GM18858 (cell line): Measurements from ENCODE around the gene NKIRAS2.

Experiments used
- ATAC-seq: cut with Tn5 transposase; IDR thresholded peaks from one replicate; pipeline ENCODE4 v1.9.1; 2021; ENCODE audit not compliant: unreplicated experiment

The NKIRAS2 gene

DNA sequence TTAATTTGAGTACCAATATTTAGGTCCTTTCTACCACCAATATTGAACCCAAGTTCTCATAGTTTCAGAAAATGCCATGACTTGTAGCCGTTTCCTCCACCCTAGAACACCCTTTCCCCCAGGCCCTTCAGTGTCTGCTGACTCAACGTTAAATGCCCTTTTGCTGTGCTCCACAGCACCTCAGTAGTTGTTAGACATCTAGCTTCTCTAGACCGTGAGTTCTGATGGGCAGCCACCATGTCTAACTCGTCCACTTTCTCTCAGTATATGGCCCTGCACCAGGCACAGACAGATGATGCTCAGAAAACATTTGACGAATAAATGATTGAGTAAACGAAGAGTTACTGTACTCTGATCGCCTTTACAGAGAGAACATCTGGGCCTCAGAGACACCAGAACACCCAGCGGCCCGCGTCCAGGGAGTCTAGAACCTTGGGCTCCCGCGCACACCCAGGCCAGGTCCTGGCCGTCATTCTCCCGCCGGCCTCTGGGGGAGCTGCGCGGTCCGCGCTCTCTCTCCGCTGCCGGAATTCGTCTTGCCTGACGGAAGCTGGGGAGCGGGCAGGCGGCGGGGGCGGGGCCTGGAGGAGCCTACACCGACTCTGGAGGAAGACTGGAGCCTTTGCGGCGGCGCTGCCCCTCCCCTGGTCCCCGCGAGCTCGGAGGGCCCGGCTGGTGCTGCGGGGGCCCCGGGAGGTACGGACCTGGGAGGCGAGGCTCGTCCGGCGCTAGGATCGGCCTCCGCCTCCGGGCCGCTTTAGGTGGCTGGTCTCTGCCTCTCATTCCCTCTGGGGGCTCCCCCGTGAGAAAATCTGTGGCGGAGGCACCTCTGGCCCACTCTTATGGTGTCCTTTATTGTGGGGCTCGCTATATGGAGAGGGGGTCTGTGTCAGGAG lies at the start of gene NKIRAS2:
TSS of gene NKIRAS2 (plus strand) at position 582 of the 896 bp plus-strand sequence. CDS start 1,488 bp downstream, outside the sequence.
- peak; percentile 43 for ATAC-seq

DNA sequence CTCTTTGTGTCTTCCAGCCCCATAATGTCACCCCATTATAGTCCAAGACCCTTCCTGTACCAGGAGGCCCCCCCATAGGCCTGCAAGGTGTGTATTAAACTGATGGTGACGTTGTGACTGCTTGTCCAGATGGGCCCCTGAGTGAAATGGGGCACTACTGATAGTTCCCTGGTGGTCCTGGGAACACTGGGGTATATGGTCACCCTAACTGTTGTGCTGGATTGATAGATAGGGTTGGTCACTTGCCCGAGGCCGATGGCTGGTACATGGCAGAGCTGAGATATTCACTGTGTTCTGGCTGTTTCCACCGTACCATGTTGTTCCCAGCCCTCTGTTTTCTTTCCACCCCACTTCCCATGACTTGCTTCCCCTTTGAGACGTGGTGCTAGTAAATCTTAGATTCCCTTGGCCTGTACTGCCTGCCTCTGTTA lies 49.0 kb upstream of the NKIRAS2 start:
- no peak for ATAC-seq

DNA sequence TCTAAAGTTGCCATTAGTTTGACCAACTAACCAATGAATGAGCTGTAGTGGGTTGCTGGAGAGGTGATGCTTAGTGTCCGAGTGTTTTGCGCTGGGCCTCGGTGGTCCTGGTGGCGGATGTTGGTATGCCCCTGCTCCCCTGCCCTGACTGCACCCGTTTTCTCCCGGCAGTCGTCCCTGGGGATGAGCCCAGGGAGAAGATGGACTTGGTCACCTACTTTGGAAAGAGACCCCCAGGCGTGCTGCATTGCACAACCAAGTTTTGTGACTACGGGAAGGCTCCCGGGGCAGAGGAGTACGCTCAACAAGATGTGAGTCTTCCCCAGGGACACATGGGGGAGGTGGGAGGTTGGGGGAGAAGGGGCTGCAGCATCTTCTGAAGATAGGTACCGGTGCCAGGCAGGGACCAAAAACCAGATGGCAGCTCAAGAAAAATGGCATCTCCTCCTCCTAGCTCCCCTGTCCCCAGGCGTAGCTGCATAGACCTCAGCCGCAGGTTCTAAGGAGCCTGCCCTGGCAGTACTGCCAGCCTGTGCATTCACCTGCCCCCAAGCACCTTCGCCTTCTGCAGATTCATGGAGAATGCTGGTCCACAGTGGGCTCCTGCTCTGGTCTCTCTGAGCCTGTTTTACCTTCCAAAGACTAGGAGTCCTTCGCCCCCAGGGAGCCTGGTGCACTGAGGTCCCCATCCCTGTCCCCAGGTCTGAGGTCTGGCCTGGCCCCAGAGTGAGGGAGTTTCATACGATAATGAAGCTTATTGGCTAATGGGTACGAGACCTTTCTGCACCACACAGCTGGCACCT lies 48.0 kb upstream of the NKIRAS2 start:
- ATAC-seq: no peak

DNA sequence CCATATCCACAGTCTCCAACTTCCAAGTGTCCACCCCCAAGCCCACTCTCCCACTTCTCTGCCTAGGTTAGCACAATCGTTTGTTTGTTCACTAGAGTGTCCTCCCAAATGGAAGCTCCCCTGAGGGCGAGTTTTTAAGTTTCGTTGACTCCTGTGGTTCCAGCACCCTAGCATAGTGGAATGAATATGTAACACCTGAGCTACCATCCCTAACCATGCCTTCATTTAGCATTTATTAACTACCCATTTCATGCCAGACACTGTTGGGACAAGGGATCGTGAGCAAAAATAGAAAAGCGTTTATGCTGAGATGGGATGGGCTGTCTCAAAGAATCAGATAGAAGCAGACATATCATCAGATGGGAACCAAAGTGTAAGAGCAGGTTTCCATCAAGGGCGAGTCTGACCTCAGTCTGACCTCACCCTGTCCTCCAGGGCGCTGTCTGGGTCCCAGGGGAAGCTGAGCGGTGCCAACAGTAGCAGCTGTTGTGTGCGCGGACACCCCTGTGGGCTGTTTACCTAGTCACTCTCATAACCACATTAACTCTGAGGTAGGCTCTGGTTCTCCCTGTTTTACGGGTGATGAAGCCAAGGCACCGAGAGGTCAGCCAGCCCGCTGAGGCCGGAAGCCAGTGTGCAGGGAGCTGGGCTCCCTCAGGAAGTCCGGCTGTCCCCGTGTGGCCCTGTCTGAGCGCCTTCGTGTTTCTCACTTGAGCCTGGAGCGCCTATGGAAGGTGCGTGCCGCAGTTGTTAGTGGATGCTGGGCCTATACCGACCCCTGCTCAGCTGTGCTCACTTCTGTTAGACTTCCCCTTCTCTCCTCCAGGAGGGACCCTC lies 47.1 kb upstream of the NKIRAS2 start:
- ATAC-seq: no peak

DNA sequence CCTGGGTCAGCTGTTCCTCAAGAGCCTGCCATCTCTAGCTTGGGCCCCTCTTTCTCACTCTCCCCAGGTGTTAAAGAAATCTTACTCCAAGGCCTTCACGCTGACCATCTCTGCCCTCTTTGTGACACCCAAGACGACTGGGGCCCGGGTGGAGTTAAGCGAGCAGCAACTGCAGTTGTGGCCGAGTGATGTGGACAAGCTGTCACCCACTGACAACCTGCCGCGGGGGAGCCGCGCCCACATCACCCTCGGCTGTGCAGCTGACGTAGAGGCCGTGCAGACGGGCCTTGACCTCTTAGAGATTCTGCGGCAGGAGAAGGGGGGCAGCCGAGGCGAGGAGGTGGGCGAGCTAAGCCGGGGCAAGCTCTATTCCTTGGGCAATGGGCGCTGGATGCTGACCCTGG lies 46.5 kb upstream of the NKIRAS2 start:
- no peak for ATAC-seq

DNA sequence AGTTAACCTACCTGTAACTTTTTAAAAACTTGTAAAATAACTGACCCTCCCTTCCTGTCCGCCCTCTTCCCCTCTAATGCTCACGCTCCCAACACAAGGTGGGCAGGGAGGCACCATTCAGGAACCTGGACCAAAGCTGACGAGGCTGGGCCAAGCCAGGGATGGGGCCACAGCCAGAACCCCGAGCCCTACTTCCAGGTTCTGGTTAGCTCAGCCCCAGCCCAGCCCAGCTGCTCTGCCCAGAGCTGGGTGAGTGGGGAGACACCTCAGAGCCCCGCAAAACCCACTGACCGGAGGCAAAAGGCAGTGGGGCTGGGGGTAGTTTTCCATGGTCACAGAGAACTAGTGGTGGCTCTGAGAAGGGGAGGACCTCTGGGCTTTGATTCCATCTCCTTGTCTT lies 45.9 kb upstream of the NKIRAS2 start:
- no peak for ATAC-seq

DNA sequence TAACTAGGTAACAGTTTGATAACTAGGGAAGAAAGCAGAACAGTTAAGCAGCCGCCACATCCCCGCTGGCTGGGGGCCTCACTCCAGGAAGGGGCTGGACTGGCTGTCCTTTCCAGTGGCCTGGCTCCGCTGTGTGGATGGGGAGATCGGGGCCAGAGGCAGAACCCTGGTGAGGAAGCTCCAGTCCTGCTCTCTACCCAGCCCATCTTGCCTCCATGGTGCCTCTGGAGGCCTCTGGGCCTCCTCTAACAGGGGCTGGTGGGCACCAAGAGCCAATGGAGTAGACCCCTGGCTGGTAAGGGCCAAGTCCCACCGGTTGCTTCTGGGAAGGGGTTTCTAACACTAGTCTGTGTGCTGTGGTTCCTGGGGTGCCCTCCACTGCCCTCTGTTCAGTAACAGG lies 45.2 kb upstream of the NKIRAS2 start:
- ATAC-seq: no peak

DNA sequence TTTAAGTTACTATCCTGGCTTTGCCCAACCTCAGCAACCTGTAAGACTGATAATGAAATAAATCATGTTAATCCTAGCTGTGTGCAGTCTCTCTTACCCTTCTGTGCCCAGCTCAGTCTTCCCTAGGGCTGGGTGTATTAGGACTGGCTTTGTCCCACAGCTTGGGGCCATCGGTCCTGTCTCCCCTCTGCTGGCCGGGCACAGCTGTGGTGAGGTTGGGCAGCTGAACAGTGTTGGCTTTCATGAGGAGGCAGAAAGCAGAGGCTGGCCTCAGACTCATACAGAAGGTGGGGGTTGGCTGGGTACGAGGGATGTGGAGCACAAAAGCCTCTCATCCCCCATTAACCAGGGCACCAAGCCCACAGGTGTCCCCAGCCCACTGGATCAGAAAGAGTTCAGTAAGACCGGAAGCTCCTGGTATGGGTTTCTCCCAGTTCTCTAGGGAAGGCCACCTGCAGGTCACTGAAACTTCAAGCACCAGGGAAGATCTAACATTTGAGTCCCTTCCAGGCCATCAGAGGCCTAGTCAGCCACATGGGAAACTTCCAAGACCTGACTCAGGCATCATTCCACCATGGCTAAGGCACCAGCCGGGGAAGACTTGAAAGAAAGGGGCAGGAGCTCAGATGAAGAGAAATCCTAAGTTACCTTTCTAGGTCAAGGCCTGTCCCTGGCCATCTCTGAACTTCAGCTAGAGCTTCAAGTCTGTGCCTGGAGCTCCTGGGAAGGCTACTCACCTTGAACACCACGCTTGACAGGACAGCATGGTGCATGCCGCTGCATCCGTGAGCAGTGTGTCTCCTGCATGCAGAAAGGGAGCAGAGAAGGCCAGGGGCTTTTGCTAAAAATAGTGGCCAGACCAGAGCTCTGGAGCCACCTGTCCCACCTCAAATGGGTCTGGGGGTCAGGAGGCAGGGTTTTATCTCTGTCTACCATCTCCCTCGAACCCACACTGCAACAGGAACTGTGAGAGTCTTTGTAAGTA lies 44.5 kb upstream of the NKIRAS2 start:
- no peak for ATAC-seq

DNA sequence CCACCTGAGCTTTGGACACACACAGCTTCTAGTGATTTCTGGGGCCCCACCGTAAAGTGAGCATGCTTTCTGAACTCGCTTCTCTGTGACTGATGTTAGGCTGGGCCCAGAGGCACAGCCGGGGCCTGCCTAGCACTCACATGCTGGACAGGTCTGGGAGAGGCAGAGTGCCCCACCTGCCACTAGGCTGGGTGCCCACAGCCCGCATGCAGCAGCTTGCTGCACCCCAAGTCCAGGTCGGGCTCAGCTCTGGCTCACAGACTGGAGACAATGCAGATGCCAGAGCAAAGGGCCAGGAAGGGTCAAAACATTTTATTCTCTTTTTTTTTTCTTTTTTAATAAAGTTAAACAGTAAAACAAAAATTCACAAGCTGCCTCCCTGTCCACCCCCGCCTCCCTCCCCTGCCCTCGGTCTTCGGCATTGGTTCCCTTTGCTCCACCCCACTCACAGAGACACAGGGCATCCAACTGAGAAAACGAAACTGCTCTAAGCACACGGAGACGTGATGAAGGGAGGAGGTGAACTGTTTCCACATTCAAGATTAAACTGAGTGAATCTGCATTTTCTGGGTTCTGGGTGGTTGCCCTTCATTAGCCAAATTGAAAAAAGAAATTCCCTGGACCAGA lies 43.6 kb upstream of the NKIRAS2 start:
- no peak for ATAC-seq

DNA sequence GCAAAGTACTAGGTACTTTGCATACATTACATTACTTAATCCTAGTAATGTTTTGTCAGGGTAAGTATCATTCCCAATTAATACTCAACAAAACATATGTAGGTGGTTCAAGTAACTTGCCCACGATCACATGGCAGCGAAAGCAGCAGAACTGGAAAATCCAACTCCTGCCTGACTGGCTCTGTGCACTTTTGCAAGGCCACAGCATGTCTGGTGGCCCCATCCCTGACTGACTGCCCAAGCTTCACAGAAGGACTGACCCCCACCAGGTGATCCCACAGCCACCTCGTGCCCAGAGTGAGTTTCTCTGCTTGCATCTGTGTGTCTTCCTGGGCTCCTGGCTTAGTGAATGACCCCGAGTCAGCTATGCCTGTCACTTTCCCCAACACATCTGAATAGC lies 41.9 kb upstream of the NKIRAS2 start:
- ATAC-seq: no peak

DNA sequence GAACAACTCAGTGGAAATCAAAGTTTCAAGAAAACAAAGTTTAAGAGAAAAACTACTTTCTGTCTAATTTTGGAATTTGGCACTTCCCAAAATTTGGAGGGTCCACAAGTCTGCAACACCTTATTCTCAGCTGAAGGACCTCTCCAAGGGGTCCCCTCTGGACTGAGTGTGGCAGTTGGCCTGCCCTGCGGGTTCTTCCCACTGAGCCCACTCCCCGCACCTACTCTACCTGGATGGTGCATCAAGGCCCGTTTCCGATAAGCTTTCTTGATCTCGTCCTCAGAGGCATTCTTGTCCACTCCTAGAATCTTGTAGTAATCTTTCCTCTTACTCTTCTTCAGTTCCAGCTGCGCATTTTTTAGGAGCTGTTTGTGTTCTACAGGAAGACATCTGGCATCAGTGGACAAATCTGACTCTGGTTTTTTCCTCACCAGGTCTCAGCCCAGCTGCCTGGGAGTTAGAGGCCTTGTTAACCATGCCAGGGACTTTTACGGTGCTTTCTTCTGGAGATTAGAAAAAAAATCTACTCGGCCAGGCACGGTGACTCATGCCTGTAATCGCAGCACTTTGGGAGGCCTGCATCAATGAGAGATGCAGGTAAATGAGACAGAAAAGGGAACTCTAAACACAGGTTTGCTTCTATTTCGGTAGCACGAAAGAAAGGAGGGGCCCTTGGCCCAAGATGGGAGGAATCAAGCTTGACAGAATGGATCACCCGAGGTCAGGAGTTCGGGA lies 37.7 kb upstream of the NKIRAS2 start:
- no peak for ATAC-seq

DNA sequence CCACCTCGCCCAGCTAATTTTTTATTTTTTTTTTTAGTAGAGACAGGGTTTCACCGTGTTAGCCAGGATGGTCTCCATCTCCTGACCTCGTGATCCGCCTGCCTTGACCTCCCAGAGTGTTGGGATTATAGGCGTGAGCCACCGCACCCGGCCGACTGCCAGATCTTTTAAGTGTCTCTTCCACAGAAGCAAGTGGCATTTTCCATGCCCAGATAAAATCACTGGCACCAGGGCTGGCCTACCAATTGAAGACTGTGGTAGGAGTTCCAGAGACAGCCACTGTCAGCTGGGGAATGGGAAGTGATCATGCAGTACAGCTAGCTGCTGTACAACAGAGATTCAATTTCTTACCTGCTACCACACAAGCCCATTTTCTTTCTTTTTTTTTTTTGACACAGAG lies 35.4 kb upstream of the NKIRAS2 start:
- ATAC-seq: no peak

DNA sequence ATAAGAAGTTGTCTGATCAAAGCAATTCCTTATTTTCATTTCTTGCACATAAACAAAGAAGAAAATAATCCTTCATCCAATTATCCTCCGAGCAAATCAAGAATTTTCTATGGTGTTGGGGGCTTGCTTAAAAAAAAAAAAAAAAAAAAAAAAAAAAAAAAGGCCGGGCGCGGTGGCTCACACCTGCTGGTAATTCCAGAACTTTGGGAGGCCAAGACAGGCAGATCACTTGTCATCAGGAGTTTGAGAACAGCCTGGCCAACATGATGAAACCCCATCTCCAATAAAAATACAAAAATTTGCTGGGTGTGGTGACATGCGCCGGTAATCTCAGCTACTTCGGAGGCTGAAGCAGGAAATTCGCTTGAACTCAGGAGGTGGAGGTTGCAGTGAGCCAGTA lies 34.0 kb upstream of the NKIRAS2 start:
- no peak for ATAC-seq

DNA sequence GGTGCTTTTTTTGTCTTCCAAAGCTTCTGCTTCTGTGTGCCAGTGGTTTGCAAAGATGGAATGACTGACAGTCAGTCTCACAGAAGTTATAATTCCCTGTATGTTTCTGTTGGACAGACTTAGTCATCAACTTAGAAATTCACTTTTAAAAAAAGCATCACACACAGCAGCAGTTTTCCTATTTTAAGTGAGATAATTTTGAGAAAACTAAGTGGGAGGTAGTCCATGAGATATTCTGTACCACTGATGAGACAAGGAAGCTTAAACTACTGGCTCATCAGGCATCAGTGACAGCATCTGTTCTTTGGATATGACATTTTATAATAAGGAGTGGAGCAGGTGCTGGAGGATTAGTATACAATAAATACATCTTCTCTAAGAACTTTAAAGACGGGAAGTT lies 33.3 kb upstream of the NKIRAS2 start:
- ATAC-seq: no peak

DNA sequence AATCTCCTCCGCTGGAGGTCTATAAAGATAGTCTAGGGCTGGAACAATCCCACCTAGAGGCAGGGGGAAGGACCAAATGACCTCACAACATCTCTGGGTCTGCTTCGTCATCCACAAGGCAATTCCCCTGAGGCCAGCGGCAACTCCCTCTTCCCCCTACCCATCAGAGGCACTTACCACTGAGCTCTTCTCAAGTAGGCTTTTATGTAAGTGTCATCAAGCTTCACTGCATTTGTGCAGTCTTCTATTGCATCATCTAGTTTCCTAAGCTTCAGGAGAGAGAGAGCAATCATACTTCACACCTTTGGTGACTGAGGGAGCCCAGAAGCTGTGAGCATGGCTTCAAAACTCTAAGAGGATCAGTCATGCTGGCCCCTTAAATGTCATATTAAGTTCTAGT lies 32.2 kb upstream of the NKIRAS2 start:
- ATAC-seq: no peak

DNA sequence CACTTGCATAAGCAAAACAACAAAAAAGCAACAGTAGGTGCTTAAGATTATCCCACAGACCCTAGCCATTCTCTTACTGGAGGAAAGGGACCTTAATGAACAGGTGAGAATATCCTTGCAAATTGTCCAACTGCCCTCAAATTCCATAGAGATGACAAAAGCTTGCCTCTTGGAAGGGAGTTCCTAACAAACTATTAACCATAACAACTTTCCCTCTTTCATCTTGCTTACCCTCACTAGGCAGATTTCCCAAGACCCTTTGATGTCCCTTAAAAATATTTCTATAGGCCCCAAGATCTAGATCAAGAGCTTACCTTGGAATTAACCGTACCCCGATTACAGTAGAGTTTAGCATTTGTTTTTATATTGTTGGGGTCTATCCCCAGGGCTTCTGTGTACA lies 31.5 kb upstream of the NKIRAS2 start:
- ATAC-seq: no peak

DNA sequence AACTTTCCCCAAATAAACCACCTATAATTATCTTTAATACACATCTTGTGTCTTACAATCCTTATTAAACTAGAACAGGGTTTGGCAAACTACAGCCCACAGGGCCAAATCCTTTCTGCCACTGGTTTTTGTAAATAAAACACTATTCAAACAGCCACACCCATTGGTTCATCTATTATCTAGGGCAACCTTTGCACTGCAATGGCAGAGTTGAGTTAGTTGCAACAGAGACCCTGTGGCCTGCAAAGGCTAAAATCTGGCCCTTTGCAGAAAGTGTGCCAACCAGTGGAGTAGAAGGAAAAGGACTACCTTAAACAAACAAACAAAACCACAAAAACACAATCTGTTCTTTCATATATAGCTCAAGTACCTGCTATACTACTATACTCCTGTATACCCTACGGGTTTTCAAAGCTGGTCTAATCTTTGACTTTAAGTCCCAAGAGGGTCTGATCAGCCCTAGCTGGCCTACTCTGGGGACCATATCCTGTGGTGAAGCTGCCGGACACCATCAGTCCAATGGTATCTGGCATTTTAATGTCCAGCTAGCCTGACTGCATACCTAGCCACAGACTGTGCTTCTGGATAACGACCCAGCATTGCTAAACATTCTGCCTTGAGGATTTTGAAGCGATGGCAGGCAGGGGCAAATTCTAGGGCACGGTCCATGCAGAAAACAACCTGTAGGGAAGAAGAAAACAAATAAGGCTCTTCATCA lies 30.0 kb upstream of the NKIRAS2 start:
- no peak for ATAC-seq

DNA sequence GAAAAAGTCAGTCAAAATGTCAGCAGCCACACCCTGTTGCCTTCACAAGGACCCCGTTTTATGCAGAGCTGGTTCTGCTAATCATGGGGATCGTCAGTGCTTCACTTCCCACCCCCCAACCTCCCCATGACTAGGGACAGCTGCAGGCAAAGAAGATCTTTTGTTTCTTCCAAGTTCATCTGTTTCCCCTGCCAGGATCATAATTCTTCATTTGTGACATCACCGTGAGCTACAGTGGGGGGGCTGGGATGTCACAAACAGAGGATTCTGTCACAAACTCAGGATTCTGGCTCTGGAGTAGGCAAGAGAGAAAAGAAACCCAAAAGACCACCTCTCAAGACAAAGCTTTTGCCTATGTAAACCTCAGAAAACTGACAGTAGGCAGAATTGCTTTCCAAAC lies 27.3 kb upstream of the NKIRAS2 start:
- no peak for ATAC-seq
